Stimulated activated CD8-positive, alpha-beta memory T cell treated with anti-CD3 and anti-CD28 coated beads, Interleukin-12 subunit alpha, Interleukin-12 subunit beta, amount 100 ng/mL, for 24 hours (primary cell): ENCODE results near the gene ST3GAL5.

Experiments
- DNase-seq: peaks from one replicate; pipeline ENCODE4 v3.0.0-alpha.2; 2020; ENCODE audit errors: extremely low read depth

Gene ST3GAL5

DNA sequence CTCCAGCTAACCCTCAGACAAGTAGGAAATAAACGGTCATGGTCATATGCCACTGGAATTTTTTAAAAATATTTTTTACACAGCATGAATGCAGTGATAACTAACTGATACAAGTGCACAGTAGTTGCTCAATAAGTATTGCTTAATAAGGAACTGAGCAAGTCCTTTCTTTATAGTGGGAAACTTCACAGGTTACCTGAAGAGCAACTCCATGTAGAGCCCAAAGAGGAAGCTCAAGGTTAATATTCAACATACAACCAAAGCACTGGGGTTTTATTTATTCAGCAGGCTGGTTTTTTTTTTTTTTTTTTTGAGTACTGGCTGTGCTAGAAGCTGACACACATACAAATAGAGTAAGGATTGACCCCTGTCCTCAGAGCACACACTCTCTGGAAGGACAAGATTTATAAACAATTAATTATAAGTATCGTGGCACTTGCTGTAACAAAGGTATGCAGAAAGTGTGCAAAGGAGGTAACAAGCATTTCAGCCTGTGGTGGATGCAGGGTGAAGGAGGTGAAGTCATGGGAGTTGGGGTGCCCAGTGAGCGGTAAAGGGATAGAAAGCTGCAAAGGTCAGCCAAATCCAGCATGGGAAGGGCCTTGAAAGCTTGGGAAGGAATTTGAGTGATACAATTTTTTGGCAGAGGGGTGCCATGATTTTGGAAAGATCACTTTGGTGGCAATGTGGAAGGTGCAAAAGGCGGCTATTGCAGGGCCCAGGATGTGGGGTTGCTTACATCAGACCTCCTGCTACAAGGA is 82.3 kb downstream of the ST3GAL5 start:
- no peak for DNase-seq

DNA sequence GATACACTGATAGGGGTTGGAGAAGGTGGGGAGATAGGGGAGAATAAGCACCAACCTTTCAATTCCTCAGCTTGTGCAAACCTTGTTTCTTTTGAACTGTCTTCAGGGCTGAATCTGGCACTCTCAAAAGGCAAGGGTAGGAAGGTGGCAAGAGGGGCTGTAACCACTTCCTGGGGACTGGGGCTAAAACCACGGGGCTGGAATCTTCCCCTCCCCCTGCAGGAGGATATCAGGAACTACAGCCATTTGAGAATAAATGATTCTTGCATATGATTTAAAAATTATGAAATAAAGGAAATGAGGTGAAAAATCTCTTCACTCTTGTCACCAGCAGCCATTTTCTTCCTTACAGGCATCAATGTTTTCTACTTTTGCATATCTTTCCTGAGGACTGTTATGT is 84.2 kb downstream of the ST3GAL5 start:
- no peak for DNase-seq

DNA sequence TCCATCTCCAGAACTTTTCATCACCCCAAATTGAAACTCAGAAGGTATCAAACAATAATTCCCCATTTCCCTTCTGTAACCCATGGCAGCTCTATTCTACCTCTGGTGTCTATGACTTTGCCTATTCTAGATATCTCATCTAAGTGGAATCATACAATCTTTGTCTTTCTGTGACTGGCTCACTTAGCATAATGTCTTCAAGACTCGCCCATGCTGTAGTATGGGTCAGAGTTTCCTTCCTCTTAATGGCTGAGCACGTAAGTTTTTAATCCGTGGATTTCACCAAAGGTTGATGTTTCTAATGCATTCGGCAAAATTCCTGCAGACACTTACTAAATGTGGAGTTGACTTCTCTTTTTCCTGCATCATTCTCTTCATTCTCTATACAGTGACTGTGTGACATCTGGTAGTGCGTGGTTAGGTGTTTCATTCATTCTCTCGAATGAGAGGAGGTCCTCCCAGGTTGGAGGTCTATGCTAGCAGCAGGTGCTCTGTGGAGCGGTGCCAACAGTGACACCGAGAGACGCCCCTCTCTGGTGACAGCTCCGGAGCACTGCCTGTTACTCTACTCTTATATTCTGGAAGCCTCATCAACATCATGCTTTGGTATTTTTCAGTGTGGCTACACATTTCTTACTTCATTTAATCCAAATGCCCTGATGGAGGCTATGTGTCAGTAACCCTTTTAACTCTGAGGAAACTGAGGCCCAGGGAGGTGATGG is 84.9 kb downstream of the ST3GAL5 start:
- no peak for DNase-seq

DNA sequence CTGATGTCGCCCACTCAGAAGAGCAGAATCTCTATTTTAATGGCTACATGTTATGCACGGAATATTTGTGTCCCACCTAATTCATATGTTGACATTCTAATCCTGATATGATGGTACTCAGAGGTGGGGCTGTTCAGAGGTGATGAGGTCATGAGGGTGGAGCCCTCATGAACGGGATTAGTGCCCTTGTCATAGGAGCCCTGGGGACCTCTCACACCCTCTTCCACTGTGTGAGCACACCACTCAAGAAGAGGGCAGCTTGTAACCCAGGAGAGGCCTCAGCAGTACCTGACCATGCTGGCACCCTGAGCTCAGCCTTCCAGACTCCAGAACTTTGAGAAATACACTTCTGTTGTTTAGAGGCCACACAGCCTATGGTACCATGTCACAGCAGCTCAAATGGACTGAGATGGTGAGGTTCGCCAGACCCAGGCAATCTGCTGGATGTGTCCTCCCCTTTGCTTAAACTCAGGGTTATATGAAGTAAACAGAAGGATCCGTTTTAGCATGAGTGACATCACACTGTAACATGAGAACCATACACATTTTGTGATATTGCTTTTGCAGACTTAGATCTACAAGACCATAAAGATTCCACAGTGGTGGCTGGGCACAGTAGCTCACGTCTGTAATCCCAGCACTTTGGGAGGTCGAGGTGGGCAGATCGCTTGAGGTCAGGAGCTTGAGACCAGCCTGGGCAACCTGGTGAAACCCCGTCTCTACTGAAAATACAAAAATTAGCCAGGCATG is 86.3 kb downstream of the ST3GAL5 start:
- DNase-seq: no peak

GRCh38 chr2:85801871-85802270 is 86.9 kb downstream of the ST3GAL5 start:
- no peak for DNase-seq

DNA sequence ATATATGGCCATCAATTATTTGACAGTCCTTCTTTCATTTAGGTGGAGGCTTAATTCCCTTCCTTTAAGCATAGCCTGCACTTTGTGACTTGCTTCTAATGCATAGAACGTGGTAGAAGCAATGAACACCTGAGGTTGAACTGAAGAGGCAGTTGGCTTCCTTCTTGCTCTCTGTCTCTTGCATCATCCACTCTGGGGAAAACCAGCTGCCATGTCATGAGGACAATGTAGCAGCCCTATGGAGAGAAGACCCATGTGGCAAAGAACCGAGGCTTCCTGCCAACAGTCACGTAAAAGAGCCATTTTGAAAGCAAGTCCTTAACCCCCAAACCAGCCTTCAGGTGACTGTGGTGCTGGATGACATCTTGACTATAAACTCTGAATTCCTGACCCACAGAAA is 88.2 kb downstream of the ST3GAL5 start:
- DNase-seq: no peak

DNA sequence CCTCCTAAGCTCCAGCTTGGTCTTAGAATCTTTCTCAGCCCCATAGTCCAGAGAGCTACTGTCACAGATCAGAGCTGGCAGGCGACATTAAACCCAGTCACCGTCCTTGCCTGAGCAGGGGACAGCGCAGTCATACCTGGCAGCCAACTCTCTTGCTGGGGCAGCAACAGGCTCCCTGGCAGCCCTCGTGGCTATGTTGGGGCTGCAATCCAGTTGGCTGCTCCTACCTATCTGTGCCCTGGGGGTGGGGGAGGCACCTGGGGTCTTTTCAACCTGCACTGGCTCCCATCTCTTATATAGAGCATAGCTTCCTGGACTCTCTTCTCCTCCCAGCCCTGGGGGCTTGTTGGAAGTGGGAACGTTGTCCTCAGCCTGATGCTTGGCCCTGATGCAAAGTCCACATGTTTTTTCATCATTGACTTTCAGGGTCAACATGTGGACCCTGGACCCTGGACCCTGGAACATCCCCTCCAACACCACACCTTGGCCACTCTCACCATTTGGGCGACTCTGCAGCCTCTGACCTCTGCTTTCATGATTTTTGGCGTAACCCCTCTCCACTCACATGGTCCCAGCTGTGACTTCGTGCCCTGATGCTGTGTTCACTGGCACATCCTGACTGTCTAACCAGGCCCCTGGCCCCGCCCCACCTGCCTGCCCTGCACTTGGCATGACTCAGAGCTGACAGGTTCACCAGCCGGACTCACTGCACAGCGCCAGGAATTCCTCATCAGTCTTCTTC is 89.4 kb downstream of the ST3GAL5 start:
- no peak for DNase-seq

GRCh38 chr2:85797921-85798320 is 90.9 kb downstream of the ST3GAL5 start:
- DNase-seq: no peak

GRCh38 chr2:85797263-85797660 is 91.5 kb downstream of the ST3GAL5 start:
- DNase-seq: no peak

DNA sequence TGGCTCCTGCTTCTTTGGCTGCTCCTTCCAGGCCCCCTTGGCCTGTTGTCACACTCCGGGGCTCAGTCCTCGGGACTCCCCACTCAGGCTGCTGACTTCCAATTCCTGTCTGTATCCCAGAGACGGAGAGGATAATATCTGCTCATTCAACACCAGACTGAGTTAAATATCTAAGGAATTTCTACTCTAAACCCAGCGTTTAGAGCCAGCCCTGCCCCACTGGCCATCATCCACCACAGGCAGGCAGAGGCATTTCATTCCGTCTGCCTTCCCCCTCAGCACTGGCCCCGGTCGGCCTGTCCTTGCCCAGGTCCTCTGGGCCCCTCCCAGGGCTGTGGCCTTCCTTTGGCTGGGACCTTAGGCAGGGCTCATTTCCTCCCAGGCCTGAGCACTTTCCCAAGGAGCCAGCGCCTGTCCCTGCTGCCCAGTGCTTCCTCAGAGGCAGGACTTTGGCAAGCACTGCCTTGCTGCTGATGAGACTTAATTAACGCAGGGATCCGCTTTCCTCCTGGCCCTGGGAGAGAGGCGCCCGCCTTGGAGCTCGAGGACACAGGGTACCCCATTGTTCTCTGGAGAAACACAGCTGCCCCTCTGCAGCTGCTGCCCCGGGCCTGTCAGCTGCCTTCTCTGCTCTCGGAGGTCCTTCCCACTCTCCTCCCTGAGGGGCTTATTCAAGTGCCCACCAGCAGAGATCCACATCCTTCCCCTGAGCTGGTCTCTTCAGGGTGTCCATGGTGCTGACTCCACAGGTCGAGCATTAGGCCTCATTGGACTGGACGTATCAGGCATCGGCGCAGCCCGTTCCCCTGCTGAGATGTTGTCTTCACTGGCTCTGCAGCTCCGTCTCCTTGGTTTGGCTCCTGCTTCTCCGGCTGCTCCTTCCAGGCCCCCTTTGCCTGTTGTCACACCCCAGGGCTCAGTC is 92.2 kb downstream of the ST3GAL5 start:
- no peak for DNase-seq

DNA sequence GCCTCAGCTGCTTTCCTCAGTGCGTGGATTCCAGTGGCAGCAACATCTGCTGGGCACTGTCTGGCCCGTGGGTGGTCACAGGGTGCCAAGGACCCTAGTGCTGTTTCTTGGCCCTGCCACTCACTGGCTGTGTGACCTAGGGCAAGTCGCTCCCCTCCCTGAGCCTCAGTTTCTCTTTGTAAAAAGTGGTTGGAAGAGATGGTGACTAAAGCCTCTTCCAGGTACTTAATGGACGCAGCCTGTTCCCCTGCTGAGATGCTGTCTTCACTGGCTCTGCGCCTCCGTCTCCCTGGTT is 92.8 kb downstream of the ST3GAL5 start:
- DNase-seq: no peak

- DNase-seq: no peak
Measured at GRCh38 chr2:85795331-85796045, 93.3 kb downstream of the ST3GAL5 start.

GRCh38 chr2:85794491-85795121 is 94.2 kb downstream of the ST3GAL5 start:
- no peak for DNase-seq

DNA sequence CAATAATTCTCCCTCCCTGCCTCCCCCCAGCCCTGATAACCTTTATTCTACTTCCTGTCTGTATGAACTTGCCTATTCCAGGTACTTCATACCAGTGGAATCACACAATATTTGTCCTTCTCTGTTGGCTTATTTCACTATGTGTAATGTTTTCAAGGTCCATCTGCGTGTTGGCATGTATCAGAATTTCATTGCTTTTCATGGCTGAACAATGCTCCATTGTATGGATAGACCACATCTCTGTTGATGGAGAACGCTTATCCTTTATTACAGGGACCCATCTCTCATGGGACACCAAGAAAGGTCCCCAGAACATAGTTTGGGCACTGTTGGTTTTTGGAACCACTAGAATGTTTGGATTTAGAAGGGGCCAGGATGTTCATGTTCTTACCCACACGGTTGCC is 94.8 kb downstream of the ST3GAL5 start:
- no peak for DNase-seq

DNA sequence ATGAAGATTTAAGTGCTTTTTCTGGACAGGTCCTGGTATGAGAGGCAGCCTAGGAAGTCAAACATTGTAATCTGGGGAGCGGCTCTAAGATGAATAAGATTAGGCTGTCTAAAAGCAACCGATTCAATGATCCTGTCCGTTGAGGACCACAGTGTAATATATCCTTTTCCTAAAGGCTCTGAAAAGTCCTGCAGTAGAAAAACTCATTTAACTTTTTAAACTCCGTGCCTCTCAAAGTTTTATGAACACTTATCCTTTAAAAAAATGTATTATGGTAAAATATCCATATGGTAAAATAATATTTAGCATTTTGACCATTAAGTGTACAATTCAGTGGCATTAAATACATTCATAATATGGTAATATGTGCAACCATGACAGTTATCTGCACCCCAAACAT is 95.2 kb downstream of the ST3GAL5 start:
- no peak for DNase-seq

DNA sequence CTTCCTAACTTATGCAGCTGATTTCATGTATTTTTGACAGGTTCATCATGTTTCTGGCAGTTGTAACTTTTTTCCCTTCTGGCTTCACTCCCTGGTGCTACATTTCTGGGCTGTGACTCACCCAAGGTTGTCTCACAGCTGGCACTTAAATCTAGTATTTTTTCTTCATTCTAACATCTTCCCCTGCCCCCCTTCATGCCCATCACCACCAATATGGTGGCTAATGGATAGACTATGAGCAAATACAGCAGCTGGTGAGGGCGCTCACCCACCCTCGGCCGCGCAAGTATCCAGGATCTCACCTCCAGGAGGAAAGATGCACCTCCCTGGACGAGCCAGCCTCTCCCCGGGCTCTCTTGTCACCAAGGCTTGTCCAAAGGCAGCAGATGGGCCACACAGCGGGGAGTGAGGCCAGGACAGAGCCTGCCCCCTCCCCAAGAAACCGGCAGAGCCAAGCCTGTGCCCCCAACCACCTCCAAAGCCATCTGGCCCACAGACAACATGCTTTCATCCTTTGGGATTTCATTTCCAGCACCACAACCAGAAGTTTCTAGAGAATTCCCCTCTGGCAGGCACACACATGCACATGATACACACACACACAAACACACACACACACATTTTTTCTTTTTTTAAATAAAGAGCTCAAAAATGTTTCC is 95.9 kb downstream of the ST3GAL5 start:
- DNase-seq: no peak

- no peak for DNase-seq
Measured at GRCh38 chr2:85791704-85792565, 96.9 kb downstream of the ST3GAL5 start.

DNA sequence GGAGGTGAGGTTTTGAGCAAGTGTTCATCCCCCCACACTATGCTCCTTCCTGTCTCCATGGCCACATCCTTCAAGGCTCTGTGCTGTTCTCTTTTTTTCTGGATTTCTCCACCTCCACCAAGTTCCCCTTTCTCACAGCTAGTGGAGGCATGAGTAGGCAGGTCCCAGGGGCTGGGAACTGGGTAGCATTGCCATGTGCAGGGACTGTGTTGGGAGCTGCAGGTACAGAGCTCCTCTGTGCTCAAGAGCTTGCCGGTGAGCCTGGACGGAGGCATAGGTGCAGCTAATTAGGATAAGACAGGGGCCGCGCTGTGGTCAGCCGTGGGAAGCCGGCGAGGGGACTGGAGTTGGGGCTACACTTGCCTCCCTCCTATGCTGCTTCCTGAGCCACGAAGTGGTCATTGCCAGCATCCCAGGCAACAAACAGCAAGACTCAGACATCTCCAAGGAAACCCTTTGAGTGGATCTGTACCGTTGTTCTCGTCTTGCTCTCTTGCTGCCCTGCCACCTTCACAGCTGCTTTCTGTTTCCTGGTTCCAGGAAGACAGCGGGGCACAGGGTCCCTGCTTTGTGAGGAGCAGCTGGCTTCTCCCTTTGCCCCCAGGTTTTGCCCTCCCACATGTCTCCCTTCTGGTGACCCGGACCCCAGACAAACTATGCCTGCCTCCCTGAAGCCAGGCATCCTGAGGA is 98.1 kb downstream of the ST3GAL5 start:
- DNase-seq: no peak
